ENCODE data around the gene SERINC2.
"Not testable (repeated sequence)": the region's sequence is repeated elsewhere in the genome, so short reads cannot be mapped to it uniquely, and the experiment has no call there.

The SERINC2 gene

DNA sequence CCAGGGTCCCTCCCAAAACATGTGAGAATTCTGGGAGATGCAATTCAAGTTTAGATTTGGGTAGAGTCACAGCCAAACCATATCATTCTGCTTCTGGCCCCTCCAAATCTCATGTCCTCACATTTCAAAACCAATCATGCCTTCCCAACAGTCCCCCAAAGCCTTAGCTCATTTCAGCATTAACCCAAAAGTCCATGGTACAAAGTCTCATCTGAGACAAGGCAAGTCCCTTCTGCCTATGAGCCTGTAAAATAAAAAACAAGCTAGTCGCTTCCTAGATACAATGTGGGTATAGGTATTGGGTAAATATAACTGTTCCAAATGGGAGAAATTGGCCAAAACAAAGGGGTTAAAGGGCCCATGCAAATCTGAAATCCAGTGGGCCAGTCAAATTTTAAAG, 59.7 kb downstream of the SERINC2 start:
- FAIRE-seq, result not testable (repeated sequence)

DNA sequence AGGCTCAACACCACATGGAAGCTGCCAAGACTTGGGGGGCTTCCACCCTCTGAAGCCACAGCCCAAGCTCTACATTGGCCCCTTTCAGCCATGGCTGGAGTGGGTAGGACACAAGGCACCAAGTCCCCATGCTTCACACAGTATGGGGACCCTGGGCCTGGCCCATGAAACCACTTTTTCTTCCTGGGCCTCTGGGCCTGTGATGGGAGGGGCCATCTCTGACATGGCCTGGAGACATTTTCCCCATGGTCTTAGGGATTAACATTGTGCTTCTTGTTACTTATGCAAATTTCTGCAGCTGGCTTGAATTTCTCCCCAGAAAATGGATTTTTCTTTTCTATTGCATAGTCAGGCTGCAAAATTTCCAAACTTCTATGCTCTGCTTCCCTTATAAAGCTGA, 60.5 kb downstream of the SERINC2 start:
- FAIRE-seq, result not testable (repeated sequence)

DNA sequence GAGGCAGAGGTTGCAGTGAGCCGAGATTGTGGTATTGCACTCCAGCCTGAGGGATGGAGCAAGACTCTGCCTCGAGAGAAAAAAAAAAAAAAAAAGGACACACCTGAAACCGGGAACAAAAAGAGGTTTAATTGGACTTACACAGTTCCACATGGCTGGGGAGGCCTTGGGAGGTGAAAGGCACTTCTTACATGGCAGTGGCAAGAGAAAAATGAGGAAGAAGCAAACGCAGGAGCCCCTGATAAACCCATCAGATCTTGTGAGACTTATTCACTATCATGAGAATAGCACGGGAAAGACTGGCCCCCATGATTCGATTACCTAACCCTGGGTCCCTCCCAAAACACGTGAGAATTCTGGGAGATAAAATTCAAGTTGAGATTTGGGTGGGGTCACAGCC, 61.6 kb downstream of the SERINC2 start:
- FAIRE-seq, result not testable (repeated sequence)

DNA sequence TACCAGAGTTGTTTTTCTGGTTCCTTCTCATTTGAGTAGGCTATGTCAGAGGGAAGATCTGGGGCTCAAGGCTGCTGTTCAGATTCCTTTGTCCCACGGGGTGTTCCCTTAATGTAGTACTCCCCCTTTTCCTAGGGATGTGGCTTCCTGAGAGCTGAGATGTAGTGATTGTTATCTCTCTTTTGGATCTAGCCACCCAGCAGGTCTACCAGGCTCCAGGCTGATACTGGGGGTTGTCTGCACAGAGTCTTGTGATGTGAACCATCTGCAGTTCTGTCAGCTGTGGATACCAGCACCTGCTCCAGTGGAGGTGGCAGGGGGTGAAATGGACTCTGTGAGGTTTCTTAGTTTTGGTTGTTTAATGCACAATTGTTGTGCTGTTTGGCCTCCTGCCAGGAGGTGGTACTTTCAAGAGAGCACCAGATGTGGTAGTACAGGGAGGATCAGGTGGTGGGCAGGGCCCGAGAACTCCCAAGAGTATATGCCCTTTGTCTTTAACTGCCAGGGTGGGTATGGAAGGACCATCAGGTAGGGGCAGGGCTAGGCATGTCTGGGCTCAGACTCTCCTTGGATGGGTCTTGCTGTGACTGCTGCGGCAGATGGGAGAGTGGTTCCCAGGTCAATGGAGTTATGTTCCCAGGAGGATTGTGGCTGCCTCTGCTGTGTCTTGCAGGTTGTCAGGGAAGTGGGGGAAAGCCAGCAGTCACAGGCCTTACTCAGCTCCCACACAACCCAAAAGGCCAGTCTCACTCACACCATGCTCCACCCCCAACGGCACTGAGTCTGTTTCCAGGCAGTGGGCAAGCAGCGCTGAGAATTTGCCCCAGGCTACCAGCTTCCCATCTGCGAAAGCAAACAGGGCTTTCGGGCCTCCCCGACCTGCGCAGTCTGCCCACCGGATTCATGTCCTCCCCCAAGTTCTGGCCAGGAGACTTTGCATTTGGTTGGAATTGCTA, 64.2 kb downstream of the SERINC2 start:
- FAIRE-seq, result no peak

DNA sequence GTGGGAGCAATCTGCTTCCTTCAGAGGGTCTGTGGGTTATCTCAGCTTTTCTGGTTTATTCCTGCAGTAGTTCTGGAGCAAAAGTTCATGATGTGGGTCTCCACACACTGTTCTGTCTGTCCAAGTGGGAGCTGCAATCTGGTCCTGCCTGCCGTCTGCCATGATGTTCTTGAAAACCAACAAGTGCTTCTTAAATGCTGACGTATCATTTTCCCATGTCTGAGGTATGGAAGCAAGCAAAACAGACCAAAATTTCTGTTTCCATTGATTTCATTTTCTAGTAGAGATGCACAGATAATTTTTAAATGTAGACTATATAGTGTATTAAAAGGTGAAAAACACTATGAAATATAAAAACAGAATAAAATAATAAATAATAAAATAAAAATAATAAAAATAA, 65.2 kb downstream of the SERINC2 start:
- no peak for FAIRE-seq

DNA sequence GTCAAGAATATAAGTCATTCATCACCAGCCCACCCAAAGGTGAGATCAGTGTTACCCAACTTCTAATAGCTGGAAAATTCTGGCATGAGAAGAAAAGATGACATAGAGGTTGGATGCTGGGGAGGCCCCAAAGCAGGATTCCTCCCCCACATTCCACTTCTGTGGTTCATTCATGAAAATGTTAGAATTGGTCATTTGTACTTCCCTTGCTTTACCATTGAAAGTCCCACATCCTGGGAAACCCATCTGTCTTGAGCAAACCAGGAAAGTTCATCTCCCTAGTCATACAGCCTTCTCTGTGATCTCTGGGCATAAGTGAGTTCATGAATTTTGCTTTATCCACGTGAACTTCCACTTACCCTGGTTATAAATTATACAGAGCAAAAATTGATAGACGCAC, 66.8 kb downstream of the SERINC2 start:
- no peak for FAIRE-seq

DNA sequence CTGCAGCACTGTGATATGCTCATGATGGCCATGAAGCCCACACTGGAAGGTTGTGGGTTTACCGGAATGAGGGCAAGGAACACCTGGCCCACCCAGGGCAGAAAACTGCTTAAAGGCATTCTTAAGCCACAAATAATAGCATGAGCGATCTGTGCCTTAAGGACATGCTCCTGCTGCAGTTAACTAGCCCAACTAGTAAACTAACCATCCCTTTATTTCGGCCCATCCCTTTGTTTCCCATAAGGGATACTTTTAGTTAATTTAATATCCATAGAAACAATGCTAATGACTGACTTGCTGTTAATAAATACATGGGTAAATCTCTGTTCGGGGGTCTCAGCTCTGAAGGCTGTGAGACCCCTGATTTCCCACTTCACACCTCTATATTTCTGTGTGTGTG, 67.4 kb downstream of the SERINC2 start:
- FAIRE-seq, result not testable (repeated sequence)

DNA sequence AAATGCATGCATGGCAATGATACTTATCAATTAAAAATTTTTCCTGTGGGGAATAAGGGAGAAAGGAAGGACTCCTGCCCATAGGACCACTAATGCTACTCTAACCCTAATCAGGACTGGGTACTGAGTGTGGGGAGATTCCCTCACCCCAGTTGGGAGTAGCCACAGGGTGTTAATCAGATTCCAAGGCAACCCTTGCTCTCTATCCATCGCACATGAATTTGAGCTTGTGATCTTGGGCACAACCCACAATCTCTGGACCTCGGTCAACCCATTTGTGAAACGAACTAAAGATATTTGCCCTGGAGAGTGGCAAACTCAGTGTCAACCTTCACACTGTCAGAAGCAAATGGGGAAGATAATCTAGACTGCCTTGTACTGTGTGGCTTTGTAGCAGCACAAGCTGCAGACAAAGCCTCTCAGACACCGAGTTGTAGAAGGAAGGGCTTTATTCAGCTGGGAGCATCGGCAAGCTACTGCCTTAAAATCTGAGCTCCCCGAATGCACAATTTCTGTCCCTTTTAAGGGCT, 69.5 kb downstream of the SERINC2 start:
- no peak for FAIRE-seq

DNA sequence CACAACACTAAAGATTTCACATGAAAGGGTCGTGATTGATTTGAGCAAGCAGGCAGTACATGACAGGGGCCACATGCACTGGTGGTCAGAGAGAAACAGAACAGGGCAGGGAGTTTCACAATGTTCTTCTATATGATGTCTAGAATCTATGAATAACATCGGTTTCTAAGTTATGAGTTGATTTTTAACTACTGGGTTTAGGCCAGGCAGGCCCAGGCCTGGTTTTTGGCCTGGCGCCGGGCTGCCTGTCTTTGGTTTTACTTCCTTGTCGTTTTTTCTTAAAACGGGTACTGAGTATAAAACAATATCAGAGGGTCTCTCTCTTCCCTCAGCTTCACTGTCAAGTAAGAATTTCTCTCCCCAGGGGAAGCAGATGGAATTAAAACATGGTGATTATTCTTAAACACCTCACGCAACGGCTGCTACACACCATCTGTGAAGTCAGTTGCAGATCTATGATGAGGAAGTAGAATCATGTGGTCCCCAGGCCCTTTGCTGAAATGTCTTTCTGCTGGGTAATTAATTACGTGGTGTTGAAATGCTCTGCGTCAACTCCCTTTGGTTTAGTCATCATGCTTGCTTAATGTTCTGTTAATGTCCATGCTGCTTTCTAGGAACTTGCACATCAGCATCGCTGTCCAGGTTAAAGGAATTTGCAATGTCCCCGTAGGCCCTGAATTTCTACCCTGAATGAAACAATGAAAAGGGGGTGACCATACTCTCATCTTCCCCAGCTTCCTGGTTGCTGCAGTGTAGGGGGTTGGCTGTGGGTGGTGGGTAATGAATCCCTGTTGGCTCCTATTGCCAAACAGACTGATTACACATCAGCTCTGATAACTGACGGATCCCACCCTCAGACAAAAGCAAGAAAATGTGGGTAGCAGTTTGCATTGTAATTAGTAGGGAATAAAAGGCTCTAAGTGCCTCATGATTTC, 70.3 kb downstream of the SERINC2 start:
- FAIRE-seq, result peak; percentile 8

Data from endometrium (tissue), 2 donors.